Liver (tissue), 9 donors: ENCODE results near the gene MYBPH. TPM values are rescaled to one million over a fixed set of nuclear protein-coding genes. Genes with fewer than 3 reads are reported as not detected.

Experiments
- DNase-seq: peaks from one replicate; pipeline ENCODE4 v3.0.0-alpha.2; 2017; ENCODE audit warnings: low spot score
- H3K27ac ChIP-seq, 2 donors: one replicate each; pipeline ENCODE4 v1.7.0; 2013; ENCODE audit warnings: inconsistent platforms in 2 of 2, low read length in 2 of 2, control low read depth in 1 of 2, low read depth in 1 of 2, mild to moderate bottlenecking in 1 of 2
- H3K27me3 ChIP-seq, 4 donors: one replicate each; pipeline versions ENCODE4 v1.6.1 to v1.7.0; 2013; ENCODE audit warnings: low read length in 3 of 4, inconsistent platforms in 1 of 4, mild to moderate bottlenecking in 1 of 4, moderate library complexity in 1 of 4; ENCODE audit not compliant: control insufficient read depth in 4 of 4, insufficient read depth in 4 of 4
- H3K36me3 ChIP-seq, 4 donors: one replicate each; pipeline versions ENCODE4 v1.6.1 to v1.7.0; 2013; ENCODE audit warnings: low read length in 3 of 4, mild to moderate bottlenecking in 3 of 4, low read depth in 1 of 4, moderate library complexity in 1 of 4; ENCODE audit not compliant: control insufficient read depth in 4 of 4, insufficient read depth in 3 of 4
- H3K4me1 ChIP-seq, 4 donors: one replicate each; pipeline versions ENCODE4 v1.6.1 to v1.7.0; 2013; ENCODE audit warnings: low read length in 3 of 4, mild to moderate bottlenecking in 3 of 4, moderate library complexity in 1 of 4; ENCODE audit not compliant: control insufficient read depth in 4 of 4, insufficient read depth in 4 of 4
- H3K4me3 ChIP-seq, 3 donors: one replicate each; pipeline versions ENCODE4 v1.6.1 to v1.7.0; 2013; ENCODE audit warnings: low read length in 3 of 3, control low read depth in 1 of 3, low read depth in 1 of 3, mild to moderate bottlenecking in 1 of 3
- H3K9ac ChIP-seq, 2 donors: one replicate each; pipeline ENCODE4 v1.7.0; 2013; ENCODE audit warnings: low read length in 2 of 2, mild to moderate bottlenecking in 2 of 2, moderate library complexity in 2 of 2, control low read depth in 1 of 2, low read depth in 1 of 2
- H3K9me3 ChIP-seq, 4 donors: one replicate each; pipeline versions ENCODE4 v1.6.1 to v1.7.0; 2013; ENCODE audit warnings: low read length in 3 of 4; ENCODE audit not compliant: control insufficient read depth in 4 of 4
- EGR1 ChIP-seq, 2 donors: IDR thresholded peaks; 2 replicates each; pipeline ENCODE4 v1.6.1; 2016 to 2018; ENCODE audit warnings: antibody characterized with exemption in 2 of 2, low read depth in 2 of 2
- GABPA ChIP-seq, 2 donors: IDR thresholded peaks in 1 of 2; conservative IDR thresholded peaks in 1 of 2; 2 replicates each; pipeline ENCODE4 v1.6.1; 2016; ENCODE audit warnings: antibody characterized with exemption in 2 of 2, mild to moderate bottlenecking in 1 of 2, moderate library complexity in 1 of 2
- HNF4G ChIP-seq: IDR thresholded peaks from 2 replicates; pipeline ENCODE4 v1.6.1; 2016; ENCODE audit warnings: antibody characterized with exemption
- NR2F2 ChIP-seq: IDR thresholded peaks from 2 replicates; pipeline ENCODE4 v1.6.1; 2016; ENCODE audit warnings: antibody characterized with exemption
- RAD21 ChIP-seq, 2 donors: IDR thresholded peaks; 2 replicates each; pipeline ENCODE4 v1.6.1; 2016; ENCODE audit warnings: antibody characterized with exemption in 2 of 2, mild to moderate bottlenecking in 2 of 2
- REST ChIP-seq: IDR thresholded peaks from 2 replicates; pipeline ENCODE4 v1.6.1; 2016; ENCODE audit warnings: antibody characterized with exemption, mild to moderate bottlenecking
- TAF1 ChIP-seq: conservative IDR thresholded peaks from 2 replicates; pipeline ENCODE4 v1.6.1; 2016; ENCODE audit warnings: antibody characterized with exemption, mild to moderate bottlenecking
- YY1 ChIP-seq: IDR thresholded peaks from 2 replicates; pipeline ENCODE4 v1.6.1; 2016; ENCODE audit warnings: antibody characterized with exemption, mild to moderate bottlenecking
- ZBTB33 ChIP-seq: IDR thresholded peaks from 2 replicates; pipeline ENCODE4 v1.6.1; 2016; ENCODE audit warnings: antibody characterized with exemption
- WGBS: extraction: QIAGEN DNeasy Blood & Tissue Kit; methylation state at CpG from one replicate; pipeline ENCODE4 v1.1.7; 2013; 5-methylcytosine and 5-hydroxymethylcytosine counted together
- polyA plus RNA-seq, 2 donors: library from polyadenylated mRNA; stranded (reverse) in 1 of 2; unstranded in 1 of 2; fragments of 200-250 nt in 1 of 2; fragments of >200 nt in 1 of 2; fragmentation: Nextera tagmentation in 1 of 2; extraction: Ambion mirVana in 1 of 2; gene quantifications; one replicate each; pipeline versions ENCODE4 v1.2.1 to v1.2.3, GENCODE V29; 2013 to 2015
- total RNA-seq, 2 donors: library from RNA; depleted of rRNA; stranded (reverse); fragments of >200 nt; gene quantifications; one replicate each; pipeline ENCODE4 v1.2.3, GENCODE V29; 2014
- TF ChIP-seq, protein P1 (sequence below): IDR thresholded peaks from 2 replicates; pipeline ENCODE4 v1.6.1; 2016; ENCODE audit warnings: antibody characterized with exemption
- TF ChIP-seq, protein P2 (sequence below): fragments of 150-350 bp; IDR thresholded peaks from 2 replicates; pipeline ENCODE4 v1.5.1; 2017; ENCODE audit warnings: improper control_type of control experiment, low read depth, low read length; ENCODE audit not compliant: missing input control
- donor health status: healthy.
- donor health status: healthy.
- donor health status: healthy.
- donor health status: healthy.
- donor health status: healthy.

MYBPH gene
- total and polyA plus RNA-seq, 4 donors = 0.09 TPM; not detected in 3

DNA sequence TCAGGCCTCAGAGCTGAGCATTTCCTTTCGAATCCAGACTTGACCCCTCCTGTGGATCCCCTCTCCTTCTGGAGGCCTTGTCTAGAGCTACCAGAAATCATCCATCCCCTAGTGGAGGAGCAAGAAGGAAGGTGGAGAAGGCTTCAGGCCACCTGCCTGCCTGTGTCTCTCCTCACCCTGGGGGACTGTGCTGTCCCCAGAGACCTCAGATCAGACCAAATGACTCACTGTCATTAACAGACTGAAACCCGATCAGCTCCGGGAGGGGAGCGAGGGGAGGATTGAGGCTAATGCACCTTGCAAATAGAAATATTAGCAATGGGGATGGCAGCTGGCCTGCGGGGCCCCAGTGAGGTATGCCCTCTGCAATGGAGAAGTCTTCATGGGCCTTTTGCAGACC, 2.1 kb downstream of the MYBPH start:
- DNase-seq = no peak

GRCh38 chr1:203173011-203173555, 2.5 kb downstream of the MYBPH start:
- Histone ChIP-seq H3K9me3 (no peaks in the 10 kb centered on the region), H3K4me1 (no peaks in the 10 kb centered on the region), H3K27ac (no peak overlapping the region), H3K4me3 (no peak overlapping the region), H3K36me3 (no peaks in the 10 kb centered on the region), H3K9ac (no peak overlapping the region), H3K27me3 (no peaks in the 10 kb centered on the region)
- TF ChIP-seq, protein P1, sequence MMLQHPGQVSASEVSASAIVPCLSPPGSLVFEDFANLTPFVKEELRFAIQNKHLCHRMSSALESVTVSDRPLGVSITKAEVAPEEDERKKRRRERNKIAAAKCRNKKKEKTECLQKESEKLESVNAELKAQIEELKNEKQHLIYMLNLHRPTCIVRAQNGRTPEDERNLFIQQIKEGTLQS = no peak
- TF ChIP-seq HNF4G = no peak
- TF ChIP-seq, protein P2, sequence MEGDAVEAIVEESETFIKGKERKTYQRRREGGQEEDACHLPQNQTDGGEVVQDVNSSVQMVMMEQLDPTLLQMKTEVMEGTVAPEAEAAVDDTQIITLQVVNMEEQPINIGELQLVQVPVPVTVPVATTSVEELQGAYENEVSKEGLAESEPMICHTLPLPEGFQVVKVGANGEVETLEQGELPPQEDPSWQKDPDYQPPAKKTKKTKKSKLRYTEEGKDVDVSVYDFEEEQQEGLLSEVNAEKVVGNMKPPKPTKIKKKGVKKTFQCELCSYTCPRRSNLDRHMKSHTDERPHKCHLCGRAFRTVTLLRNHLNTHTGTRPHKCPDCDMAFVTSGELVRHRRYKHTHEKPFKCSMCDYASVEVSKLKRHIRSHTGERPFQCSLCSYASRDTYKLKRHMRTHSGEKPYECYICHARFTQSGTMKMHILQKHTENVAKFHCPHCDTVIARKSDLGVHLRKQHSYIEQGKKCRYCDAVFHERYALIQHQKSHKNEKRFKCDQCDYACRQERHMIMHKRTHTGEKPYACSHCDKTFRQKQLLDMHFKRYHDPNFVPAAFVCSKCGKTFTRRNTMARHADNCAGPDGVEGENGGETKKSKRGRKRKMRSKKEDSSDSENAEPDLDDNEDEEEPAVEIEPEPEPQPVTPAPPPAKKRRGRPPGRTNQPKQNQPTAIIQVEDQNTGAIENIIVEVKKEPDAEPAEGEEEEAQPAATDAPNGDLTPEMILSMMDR = no peak
- no peak for TF ChIP-seq REST
- no peak for TF ChIP-seq TAF1
- TF ChIP-seq RAD21 (IDR thresholded peaks at IDR 0.05) = no peak
- no peak for DNase-seq
- 87% methylated on average over 2 of the region's 2 CpGs for WGBS

More for the DNA sequence above, 2.1 kb downstream of the MYBPH start:
- Histone ChIP-seq H3K4me3 (no peak overlapping the region), H3K36me3 (no peaks in the 10 kb centered on the region), H3K9ac (no peak overlapping the region), H3K27me3 (no peaks in the 10 kb centered on the region), H3K9me3 (no peaks in the 10 kb centered on the region), H3K4me1 (no peaks in the 10 kb centered on the region), H3K27ac (no peak overlapping the region)
- TF ChIP-seq NR2F2 (no peak), GABPA (IDR thresholded peaks at IDR 0.05 in 1 of 2, conservative IDR thresholded peaks at IDR 0.05 in 1 of 2) (no peak), ZBTB33 (no peak), EGR1 (IDR thresholded peaks at IDR 0.05; ENCODE audit: low read depth in 2 of 2) (no peak), YY1 (no peak)
- WGBS = 90% methylated on average over 5 of the region's 5 CpGs
